Activated CD8-positive, alpha-beta T cell treated with anti-CD3 and anti-CD28 coated beads for 36 hours (primary cell): ENCODE data around the gene PIK3AP1. TPM values are rescaled to one million over a fixed set of nuclear protein-coding genes. Genes with fewer than 3 reads are reported as not detected.

Experiments used
- ATAC-seq: fragments of 200-7000 bp; cut with Tn5 transposase; one replicate; pipeline ENCODE4 v1.10.0; 2021; ENCODE audit warnings: mild to moderate bottlenecking, moderate library complexity
- CTCF ChIA-PET: fragments of 350-600 bp; sonication (Branson Sonifier 250); formaldehyde crosslinking; loops from one replicate; lab custom pipeline; 2021; ENCODE audit warnings: antibody characterized with exemption; lab: Charles Lee
- POLR2A ChIA-PET: fragments of 350-600 bp; sonication (Branson Sonifier 250); formaldehyde crosslinking; loops from one replicate; lab custom pipeline; 2021; ENCODE audit warnings: antibody characterized with exemption; lab: Charles Lee
- DNase-seq: peaks from one replicate; pipeline ENCODE4 v3.0.0-alpha.2; 2020
- H3K27ac Mint-ChIP-seq: one replicate; pipeline ENCODE4 v1.8.0; 2021; ENCODE audit warnings: mild to moderate bottlenecking, mixed read lengths
- H3K27me3 Mint-ChIP-seq: one replicate; pipeline ENCODE4 v1.8.0; 2021; ENCODE audit warnings: mixed read lengths
- H3K36me3 Mint-ChIP-seq: one replicate; pipeline ENCODE4 v1.8.0; 2021; ENCODE audit warnings: low read depth, mixed read lengths
- H3K4me1 Mint-ChIP-seq: one replicate; pipeline ENCODE4 v1.8.0; 2021; ENCODE audit warnings: low read depth, mixed read lengths
- H3K4me3 Mint-ChIP-seq: one replicate; pipeline ENCODE4 v1.8.0; 2021; ENCODE audit warnings: mild to moderate bottlenecking, moderate library complexity, mixed read lengths
- H3K9me3 Mint-ChIP-seq: one replicate; pipeline ENCODE4 v1.8.0; 2021; ENCODE audit warnings: mixed read lengths
- CTCF ChIP-seq: fragments of 200-600 bp; IDR thresholded peaks from one replicate; pipeline ENCODE4 v1.8.0; 2022; ENCODE audit warnings: antibody characterized with exemption, mild to moderate bottlenecking
- intact Hi-C: fragments of 100-400 bp; cut with micrococcal nuclease; formaldehyde crosslinking; loops from one replicate; pipeline ENCODE4 v1.10.0; 2022
- total RNA-seq, 2 experiments: library from RNA; stranded (reverse); gene quantifications; one replicate each; pipeline ENCODE4 v1.2.3, GENCODE V29; 2021

PIK3AP1 gene
- total RNA-seq, 2 experiments from 2014 or later = 4.1 to 4.7 TPM

GRCh38 chr10:96671211-96671890 lies 49.0 kb downstream of the PIK3AP1 start:
- ChIA-PET CTCF (no interaction called here), POLR2A (no interaction called here)
- intact Hi-C loops = no loop called here
- DNase-seq = no peak
- Mint-ChIP-seq H3K36me3 (no peaks in the 10 kb centered on the region), H3K27me3 (no peaks in the 10 kb centered on the region), H3K27ac (peak overlapping the region; percentile 64), H3K4me1 (peaks cover 26% of the 10 kb centered on the region), H3K9me3 (no peaks in the 10 kb centered on the region), H3K4me3 (no peak overlapping the region)
- TF ChIP-seq CTCF = no peak
- peak; percentile 81 for ATAC-seq

DNA sequence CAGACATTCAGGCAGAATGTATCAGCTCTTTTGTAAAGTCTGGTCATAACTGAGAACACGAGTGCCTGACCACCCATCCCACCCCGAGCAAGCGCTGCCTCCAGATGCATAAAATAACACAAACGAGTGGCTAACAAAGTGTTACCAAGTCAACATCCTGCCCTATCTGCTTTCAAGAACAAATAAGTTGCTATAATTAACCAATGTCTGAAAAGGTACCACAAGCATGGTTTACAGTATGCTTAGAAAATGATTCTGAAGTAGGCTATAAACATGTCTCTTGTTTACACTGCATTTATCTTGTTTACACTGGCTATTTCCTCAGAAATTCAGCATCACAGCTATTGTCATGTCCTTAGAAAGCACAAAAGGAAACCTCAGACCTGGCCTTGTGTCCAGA lies 49.5 kb downstream of the PIK3AP1 start:
- CTCF ChIA-PET = no interaction called here
- Mint-ChIP-seq H3K4me3 (no peak overlapping the region), H3K27ac (peak overlapping the region; percentile 64), H3K36me3 (no peaks in the 10 kb centered on the region), H3K9me3 (no peaks in the 10 kb centered on the region), H3K4me1 (peaks cover 26% of the 10 kb centered on the region), H3K27me3 (no peaks in the 10 kb centered on the region)
- intact Hi-C loops = no loop called here
- POLR2A ChIA-PET = interaction anchor here (1.1 kb wide), 1 partner anchor 19 kb away, joined by 3 read pairs; no protein-coding TSS in a partner anchor
- peak; percentile 35 for ATAC-seq
- TF ChIP-seq CTCF = no peak
- no peak for DNase-seq

DNA sequence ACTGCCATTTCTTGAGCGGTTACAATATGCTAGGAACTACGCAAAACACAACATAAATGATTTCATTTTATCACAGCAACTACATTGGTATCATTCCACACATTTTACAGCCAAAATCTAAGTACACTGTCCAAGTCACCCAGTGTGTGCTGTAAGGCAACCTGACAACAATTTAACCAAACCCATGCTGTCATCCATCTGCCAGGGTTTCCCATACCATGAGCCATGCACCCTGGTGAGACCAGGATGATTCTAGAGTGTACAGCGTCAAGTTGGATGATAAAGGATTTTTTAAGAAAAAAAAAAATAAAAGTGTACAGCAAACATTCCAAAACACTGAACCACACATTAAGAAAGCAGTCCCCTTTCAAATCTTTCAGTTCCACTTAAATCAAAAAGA lies 52.9 kb downstream of the PIK3AP1 start:
- H3K9me3 Mint-ChIP-seq = no peaks in the 10 kb centered on the region
- no peaks in the 10 kb centered on the region for H3K36me3 Mint-ChIP-seq
- DNase-seq (no peak), ATAC-seq (no peak)
- no peaks in the 10 kb centered on the region for H3K27me3 Mint-ChIP-seq
- ChIA-PET POLR2A (no interaction called here), CTCF (no interaction called here)
- no peak for TF ChIP-seq CTCF
- intact Hi-C loops = no loop called here
- H3K4me1 Mint-ChIP-seq = peaks cover 22% of the 10 kb centered on the region
- H3K27ac Mint-ChIP-seq = no peak overlapping the region
- no peak overlapping the region for H3K4me3 Mint-ChIP-seq

- CTCF ChIA-PET = interaction anchor here (0.6 to 1.1 kb wide), 2 partner anchors 24 to 370 kb away, joined by 4 read pairs; no protein-coding TSS in a partner anchor
- ATAC-seq = no peak
Observed at GRCh38 chr10:96666741-96667140, 53.6 kb downstream of the PIK3AP1 start.

More at GRCh38 chr10:96666741-96667140, 53.6 kb downstream of the PIK3AP1 start:
- DNase-seq = no peak
- Mint-ChIP-seq H3K27me3 (no peaks in the 10 kb centered on the region), H3K9me3 (no peaks in the 10 kb centered on the region), H3K4me1 (peaks cover 22% of the 10 kb centered on the region), H3K27ac (no peak overlapping the region), H3K4me3 (no peak overlapping the region), H3K36me3 (no peaks in the 10 kb centered on the region)
- POLR2A ChIA-PET = no interaction called here
- no peak for TF ChIP-seq CTCF
- intact Hi-C loops = no loop called here
